Thoracic aorta (tissue), 2 donors: ENCODE data around the gene SEC11A. TPM values are rescaled to one million over a fixed set of nuclear protein-coding genes. Genes with fewer than 3 reads are reported as not detected.

Experiments used
- ATAC-seq: fragments of 150-250 bp; one replicate; pipeline ENCODE4 v1.8.0; 2017; ENCODE audit warnings: low read depth; ENCODE audit not compliant: insufficient number of reproducible peaks, low FRiP score
- DNase-seq: peaks from one replicate; pipeline ENCODE4 v3.0.0-alpha.2; 2020; ENCODE audit warnings: low spot score
- H3K27ac ChIP-seq, 2 donors: fragments of 200-600 bp; sonication (generic); 1 replicate in 1 of 2; 2 replicates in 1 of 2; pipeline ENCODE4 v1.5.1; 2016; ENCODE audit warnings: mild to moderate bottlenecking in 2 of 2, moderate library complexity in 2 of 2
- H3K27me3 ChIP-seq: fragments of 200-600 bp; sonication (generic); replicated peaks from 2 replicates; pipeline ENCODE4 v1.6.0; 2016; ENCODE audit warnings: mild to moderate bottlenecking; ENCODE audit not compliant: insufficient read depth
- H3K36me3 ChIP-seq: fragments of 200-600 bp; sonication (generic); one replicate; pipeline ENCODE4 v1.5.1; 2016
- H3K4me1 ChIP-seq, 2 donors: fragments of 200-600 bp; sonication (generic); 1 replicate in 1 of 2; 2 replicates in 1 of 2; pipeline versions ENCODE4 v1.5.1 to v1.6.0; 2016; ENCODE audit warnings: low read depth in 2 of 2, mild to moderate bottlenecking in 1 of 2; ENCODE audit not compliant: control insufficient read depth in 1 of 2
- H3K4me3 ChIP-seq: fragments of 200-600 bp; sonication (generic); 2 replicates; pipeline ENCODE4 v1.5.1; 2016; ENCODE audit warnings: mild to moderate bottlenecking
- H3K9me3 ChIP-seq: fragments of 200-600 bp; sonication (generic); 2 replicates; pipeline ENCODE4 v1.5.1; 2016
- total RNA-seq, 2 donors: library from RNA; depleted of rRNA; stranded (reverse); fragments of >200 nt; gene quantifications; one replicate each; pipeline versions ENCODE4 v1.1.0 to v1.2.3, GENCODE V29; 2016
- TF ChIP-seq, protein P1 (sequence below): fragments of 200-600 bp; sonication (generic); IDR thresholded peaks from one replicate; pipeline ENCODE4 v1.5.1; 2019; ENCODE audit warnings: antibody characterized with exemption

SEC11A gene
- total RNA-seq, 2 donors from 2014 or later: 97.1 to 122 TPM

DNA sequence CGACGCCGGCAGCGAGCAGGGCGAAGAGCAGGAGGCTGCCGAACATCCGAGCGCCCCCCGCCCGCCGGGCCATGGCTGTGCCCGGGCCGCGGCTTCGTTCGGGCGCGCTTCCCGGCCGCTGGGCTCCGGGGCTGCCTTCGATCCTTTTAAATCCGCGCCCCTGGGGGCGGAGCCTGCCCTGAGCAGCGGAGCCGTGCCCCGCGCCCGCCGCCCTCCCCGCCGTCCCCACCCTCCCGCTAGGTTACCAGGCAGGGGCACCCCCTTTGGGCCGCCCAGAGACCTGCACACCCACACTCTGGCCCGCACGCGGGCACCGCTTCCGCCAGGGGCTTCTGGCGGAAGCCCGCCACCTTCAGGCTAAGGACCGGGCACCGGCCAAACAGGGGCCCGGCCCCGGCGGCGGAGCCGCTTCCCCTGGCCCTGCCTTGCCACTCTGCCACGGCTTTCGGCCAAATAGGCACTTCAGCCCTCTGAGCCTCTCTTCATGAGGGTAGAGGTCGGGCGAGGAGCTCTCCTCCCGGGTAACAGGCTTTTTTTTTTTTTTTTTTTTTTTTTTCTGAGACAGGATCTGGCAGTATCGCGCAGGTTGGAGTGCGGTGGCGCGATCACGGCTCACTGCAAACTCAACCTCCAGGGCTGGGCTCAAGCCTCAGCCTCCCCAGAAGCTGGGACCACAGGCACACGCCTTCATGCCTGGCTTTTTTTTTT lies 57.7 kb downstream of the SEC11A start, which contains the start of gene NMB:
Gene NMB (minus strand): TSS at position 120 of the 708 bp plus-strand sequence. CDS start 47 bp downstream, at position 73.
- peak; percentile 64 for ATAC-seq
- TF ChIP-seq, protein P1, sequence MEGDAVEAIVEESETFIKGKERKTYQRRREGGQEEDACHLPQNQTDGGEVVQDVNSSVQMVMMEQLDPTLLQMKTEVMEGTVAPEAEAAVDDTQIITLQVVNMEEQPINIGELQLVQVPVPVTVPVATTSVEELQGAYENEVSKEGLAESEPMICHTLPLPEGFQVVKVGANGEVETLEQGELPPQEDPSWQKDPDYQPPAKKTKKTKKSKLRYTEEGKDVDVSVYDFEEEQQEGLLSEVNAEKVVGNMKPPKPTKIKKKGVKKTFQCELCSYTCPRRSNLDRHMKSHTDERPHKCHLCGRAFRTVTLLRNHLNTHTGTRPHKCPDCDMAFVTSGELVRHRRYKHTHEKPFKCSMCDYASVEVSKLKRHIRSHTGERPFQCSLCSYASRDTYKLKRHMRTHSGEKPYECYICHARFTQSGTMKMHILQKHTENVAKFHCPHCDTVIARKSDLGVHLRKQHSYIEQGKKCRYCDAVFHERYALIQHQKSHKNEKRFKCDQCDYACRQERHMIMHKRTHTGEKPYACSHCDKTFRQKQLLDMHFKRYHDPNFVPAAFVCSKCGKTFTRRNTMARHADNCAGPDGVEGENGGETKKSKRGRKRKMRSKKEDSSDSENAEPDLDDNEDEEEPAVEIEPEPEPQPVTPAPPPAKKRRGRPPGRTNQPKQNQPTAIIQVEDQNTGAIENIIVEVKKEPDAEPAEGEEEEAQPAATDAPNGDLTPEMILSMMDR: peak; percentile 68
- no peak for DNase-seq

DNA sequence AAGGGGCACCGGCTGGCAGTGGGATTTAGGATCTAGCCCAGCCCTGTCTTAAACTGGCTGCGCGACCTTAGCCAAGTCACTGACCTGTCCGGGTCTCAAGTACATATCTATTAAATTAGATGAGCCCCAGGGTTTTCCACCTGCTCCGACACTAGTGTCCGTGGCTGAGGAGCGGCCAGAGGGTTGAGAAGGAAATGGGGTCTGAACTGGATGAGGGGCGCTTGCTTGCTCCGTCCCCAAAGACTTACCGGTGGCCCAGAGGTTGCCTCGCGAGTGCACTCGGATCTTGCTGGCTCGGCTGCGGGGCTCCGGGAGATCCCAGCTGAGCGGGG lies 58.2 kb downstream of the SEC11A start:
- Histone ChIP-seq H3K27me3 (no peaks in the 10 kb centered on the region), H3K36me3 (no peaks in the 10 kb centered on the region), H3K4me3 (peak overlapping the region; percentile 77), H3K27ac (peak overlapping the region; percentile 83 to 84), H3K4me1 (peaks cover 13 to 31% of the 10 kb centered on the region in 2 donors), H3K9me3 (no peaks in the 10 kb centered on the region)
- ATAC-seq: no peak
- TF ChIP-seq, protein P1: no peak
- no peak for DNase-seq

More for the DNA sequence above, 57.7 kb downstream of the SEC11A start, which contains the start of gene NMB:
- H3K27me3 ChIP-seq: no peaks in the 10 kb centered on the region
- peak within 1 kb of the TSS; percentile 77 for H3K4me3 ChIP-seq
- H3K9me3 ChIP-seq: no peaks in the 10 kb centered on the region
- H3K36me3 ChIP-seq: no peaks in the 10 kb centered on the region
- peak within 1 kb of the TSS; percentile 83 to 84 for H3K27ac ChIP-seq
- peaks cover 8 to 26% of the 10 kb centered on the region in 2 donors for H3K4me1 ChIP-seq

DNA sequence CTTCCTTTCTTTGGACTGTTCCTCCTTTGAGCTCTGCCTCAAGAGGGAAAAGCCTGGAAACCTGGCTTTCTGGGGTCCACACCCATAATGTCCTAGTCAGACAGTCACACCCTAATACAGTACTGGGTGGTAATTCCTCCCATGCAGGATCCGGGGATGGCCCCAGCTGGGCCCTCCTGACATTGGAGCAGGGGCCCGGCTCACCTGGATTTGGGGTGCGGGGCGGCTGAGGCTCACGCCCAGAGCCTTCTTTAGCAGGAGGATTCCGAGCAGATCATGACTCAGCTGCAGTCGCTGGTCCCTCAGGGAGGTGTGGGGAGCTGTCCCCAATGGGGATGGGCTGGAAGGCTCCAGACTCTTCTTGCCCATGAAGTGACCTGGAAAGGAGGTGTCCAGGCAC lies 59.0 kb downstream of the SEC11A start:
- Histone ChIP-seq H3K36me3 (no peaks in the 10 kb centered on the region), H3K4me1 (peaks cover 17 to 39% of the 10 kb centered on the region in 2 donors), H3K27me3 (no peaks in the 10 kb centered on the region), H3K27ac (no peak overlapping the region), H3K4me3 (no peak overlapping the region), H3K9me3 (no peaks in the 10 kb centered on the region)
- TF ChIP-seq, protein P1: no peak
- ATAC-seq (no peak), DNase-seq (no peak)

DNA sequence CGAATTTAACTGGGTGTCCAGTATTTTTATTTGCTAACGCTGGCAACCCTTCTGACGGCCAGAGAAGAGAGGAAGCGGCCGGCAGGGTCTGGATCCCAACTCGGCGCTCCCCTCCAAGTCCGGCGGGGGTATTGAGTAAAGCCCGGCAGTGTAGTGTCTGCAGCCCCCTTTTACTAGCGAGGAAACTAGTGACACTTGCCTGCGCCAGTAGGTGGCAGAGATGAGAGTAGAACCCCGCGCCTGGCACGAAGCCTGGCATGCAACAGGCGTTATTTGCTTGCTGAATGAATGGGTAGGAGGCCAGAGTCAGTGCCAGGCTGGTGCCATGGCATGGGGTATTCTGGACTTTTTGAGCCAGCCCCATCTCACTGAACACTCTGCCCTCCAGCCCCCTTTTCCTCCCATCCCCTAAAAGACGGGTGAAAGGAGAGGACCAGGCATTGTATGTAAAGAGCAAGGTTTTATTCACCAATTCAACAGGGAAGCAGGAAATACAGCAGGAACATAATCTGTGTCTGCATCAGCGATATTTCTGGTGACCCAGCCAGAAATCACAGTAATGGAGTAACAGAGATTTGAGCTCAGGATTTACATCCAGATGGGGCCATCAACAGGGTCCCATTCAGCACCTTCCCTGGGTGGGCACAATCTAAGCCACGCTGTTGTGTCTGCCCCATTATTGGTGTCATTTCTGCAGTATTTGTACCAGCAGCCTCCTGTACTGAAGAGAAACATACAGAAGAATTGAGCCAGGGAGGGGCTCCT lies 61.1 kb downstream of the SEC11A start:
- Histone ChIP-seq H3K4me3 (peak overlapping the region; percentile 85), H3K27ac (peak overlapping the region; percentile 75 to 82), H3K4me1 (peaks cover 17 to 52% of the 10 kb centered on the region in 2 donors), H3K27me3 (no peaks in the 10 kb centered on the region), H3K9me3 (no peaks in the 10 kb centered on the region), H3K36me3 (no peaks in the 10 kb centered on the region)
- DNase-seq (peak; percentile 49), ATAC-seq (peak; percentile 30)
- TF ChIP-seq, protein P1: peak; percentile 48
